IPS DF 4.7 (cell line): Measurements from ENCODE around the gene TNIK.

Experiments
- DNase-seq: peaks from one replicate; pipeline ENCODE4 v3.0.0-alpha.2; 2013; ENCODE audit warnings: low spot score; ENCODE audit errors: extremely low read depth

TNIK gene

DNA sequence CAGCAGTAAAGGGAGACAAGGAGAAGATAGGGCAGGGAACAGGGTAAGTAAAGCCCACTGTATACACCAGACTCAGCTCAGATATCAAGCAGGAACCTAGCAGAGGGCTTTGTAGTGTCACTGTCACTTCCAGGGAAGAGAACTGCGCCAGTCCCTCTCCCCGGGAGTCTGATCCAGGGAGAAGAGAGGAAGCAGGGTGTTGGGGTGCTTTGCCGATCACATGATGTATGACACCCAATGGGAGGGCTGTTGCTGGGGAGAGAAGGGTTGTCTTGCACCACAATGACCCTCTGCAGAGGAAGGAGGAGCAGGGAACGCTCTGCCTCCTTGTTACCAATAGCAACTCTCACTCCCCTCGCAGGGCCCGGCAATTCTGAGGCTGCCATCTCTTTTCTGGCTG, 286.5 kb downstream of the TNIK start:
- DNase-seq: no peak

GRCh38 chr3:171172070-171172469, 288.1 kb downstream of the TNIK start:
- DNase-seq: no peak

DNA sequence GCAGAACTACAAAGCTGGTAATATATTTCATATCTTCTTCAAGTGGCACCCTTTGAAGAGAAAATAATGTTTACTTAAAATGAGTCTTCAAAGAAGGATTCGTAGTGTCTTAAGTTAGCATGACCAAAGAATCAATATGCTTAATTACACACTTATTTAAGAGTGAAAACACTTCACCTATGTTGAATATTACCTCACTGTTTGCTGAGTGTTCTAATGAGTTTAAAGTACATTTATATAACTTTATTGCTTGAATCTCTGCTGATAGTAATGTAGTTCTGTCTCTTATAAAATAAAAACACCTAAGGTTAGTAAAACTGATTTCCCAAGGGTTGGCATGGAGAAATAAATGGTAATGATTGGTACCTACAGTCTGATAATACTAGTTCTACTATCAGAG, 290.3 kb downstream of the TNIK start:
- DNase-seq: no peak

- DNase-seq: no peak
Observed at GRCh38 chr3:171169443-171169842, 290.8 kb downstream of the TNIK start.

DNA sequence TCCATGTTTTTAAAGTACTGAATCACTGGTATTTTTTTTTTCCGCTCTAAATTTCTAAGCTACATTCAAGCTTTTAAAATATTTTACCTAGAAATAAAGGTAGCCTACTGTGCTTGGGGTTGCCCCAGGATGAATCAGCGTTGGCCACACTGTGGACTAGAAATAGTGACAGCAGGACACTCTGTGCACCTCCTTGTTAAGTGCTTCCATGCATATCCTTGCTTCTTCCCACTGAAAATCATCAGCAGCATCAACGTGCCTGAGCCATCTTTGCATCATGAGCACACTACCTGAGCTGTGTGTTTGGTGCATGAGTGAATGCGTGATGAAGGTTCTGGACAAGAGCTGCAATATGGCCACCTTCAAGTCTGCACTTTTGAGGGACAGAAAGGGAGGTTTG, 291.7 kb downstream of the TNIK start:
- no peak for DNase-seq

GRCh38 chr3:171168086-171168485, 292.1 kb downstream of the TNIK start:
- DNase-seq: no peak

DNA sequence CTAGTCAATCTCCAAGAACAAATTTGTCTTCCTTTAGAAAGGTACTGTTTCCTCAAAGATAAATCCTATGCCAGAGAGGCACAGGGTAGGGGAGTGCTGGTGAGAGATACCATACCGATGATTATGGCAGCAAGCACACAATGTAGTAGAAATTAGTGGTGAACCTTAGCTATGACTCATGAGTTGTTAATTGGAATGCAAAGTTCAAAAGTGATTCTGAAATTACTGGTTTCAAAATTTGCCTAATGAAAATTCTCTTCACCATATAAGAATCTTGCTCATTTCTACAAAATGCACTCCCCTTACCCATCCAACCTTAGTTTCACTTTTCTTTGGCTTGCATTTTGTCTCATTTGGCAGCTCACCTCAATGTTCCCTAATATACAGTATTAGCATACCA, 294.2 kb downstream of the TNIK start:
- DNase-seq: no peak

- peak; percentile 38 for DNase-seq
Observed at GRCh38 chr3:171165499-171165921, 294.7 kb downstream of the TNIK start.

- DNase-seq: no peak
Observed at GRCh38 chr3:171164067-171164465, 296.1 kb downstream of the TNIK start.

- DNase-seq: no peak
Observed at GRCh38 chr3:171163101-171164066, 296.8 kb downstream of the TNIK start.

GRCh38 chr3:171160325-171160724, 299.9 kb downstream of the TNIK start:
- DNase-seq: no peak

DNA sequence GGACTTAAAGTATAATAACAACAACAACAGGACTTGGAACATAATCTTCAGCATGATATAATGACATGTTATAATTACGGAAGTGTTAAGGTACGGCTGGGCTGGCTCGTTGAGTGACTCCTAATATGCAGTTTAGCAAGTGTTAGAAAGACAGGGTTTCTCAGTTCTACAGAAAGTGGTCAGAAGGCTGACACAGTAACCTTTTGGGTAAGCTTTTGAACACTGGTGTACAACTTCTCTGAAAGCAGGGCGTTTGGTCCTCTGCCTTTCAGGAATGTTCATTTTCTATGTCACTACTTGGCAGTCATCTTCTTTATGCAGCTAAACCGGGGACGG, 300.4 kb downstream of the TNIK start:
- no peak for DNase-seq

DNA sequence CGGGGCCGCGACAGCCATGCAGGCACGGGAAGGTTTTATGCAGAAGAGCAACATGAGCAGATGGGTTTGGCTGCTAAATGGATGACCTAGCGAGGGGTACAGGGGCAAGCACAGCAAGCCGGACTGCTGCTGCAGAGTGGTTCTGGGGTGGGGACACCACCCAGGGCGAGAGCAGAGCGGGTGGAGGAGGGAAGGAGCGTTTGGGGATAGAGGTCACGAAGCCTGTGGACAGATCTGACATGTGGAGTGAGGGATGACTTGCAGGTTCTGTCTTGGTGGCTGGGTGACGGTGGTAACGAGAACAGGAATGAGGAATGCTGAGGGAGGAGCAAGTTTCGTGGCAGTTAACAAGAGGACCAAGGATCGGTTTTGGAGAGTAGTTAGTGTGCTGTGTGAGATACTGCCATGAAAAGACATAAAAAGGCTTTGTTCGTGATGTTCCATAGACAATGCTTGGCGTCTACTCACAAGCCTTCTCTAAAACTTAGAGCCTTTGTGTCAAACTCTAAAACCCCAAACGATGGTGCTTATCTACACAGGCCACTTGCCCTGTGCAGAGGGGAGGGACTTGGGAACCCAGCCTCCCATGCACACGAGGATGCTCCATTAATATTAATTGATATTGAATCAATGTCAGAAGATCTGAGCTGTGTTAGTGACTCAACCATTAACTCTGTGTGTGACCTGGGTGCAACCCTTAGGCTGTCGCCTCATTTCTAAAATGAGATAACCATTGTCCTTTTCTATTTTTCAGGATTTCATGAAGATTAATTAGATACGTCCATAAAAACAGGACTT, 301.0 kb downstream of the TNIK start:
- DNase-seq: no peak

DNA sequence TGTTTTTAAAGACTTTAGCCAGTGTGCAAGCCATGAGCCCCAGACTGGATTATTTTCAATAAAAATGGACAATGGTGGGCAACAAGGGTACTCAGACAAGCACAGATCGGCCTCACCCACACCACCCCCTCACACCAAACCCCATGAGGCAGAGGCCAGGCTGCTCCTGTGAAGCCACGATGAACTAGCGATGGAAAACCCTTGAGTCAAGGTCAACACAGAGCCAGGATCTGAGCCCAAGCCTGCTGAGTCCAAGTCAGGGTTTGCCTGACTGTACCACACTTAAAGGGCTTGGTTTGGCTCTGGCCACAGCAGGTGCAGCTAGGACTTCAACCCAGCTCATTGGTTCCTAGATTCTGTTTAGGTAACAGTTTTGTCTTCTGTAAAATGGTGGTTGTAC, 302.2 kb downstream of the TNIK start:
- no peak for DNase-seq

DNA sequence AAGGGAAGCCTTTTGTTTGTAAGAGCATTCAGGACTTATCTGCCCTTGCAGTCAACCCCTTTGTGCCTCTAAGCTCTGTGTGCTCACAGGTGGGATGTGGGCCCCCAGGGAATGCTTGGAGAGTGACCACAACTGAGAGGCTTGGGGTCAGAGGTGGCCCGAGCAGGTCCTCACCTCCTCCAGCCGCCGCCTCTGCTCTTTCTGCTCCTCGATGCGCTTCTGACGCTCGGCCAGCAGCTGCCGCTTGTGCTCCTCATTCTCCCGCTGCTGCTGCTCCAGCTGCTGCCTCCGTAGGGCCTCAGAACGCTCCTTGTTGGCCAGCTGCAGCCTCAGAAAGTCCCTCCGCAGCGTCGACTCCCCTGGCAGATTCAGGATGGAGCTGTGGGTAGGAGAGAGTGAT, 302.9 kb downstream of the TNIK start:
- no peak for DNase-seq

DNA sequence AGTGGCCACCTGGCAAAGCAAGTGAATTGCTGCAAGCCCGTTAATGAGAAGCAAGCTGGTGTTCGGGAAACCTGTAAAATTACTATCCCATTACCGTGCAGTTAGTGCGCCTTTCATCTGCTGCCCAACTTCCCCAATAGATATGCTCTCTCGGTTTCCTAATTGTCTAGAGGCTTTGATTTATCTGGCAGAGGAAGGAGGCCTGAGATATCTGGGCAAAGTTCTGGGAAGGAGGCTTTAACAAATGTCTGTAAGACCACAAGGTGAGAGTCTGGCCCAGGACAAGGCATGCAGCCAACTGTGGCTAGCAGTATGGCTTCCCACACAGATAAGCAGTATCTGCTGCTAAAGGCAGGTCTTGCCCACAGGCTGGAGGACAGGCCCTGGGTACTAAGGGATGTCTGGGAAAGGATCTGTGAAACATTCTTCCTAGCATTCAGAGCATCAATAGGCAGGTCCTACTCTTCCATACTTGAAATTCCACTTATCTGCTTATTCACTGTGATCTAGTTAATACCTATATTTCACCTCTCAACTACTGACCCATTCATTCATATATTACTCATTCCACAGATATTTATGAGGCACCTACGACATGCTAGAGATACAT, 303.7 kb downstream of the TNIK start:
- no peak for DNase-seq

- DNase-seq: no peak
Observed at GRCh38 chr3:171155122-171155700, 305.0 kb downstream of the TNIK start.

DNA sequence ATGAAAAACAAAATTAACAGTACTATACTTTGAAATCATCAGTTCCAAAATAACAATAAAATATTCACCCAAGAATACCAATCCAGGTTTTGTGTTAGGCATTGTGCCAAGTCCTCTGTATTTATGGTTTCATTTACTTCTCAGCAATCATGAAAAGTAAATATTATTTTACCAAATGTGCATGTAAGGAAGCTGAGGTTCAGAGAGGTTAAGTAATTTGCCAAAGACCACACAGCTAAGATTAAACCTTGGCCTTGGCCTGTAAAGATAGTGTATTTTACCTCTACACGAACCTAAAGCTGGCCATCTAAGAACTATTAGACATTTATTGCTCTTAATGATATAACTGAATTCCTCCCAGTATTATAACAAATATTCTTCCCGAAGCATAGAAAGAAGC, 309.3 kb downstream of the TNIK start:
- DNase-seq: no peak

DNA sequence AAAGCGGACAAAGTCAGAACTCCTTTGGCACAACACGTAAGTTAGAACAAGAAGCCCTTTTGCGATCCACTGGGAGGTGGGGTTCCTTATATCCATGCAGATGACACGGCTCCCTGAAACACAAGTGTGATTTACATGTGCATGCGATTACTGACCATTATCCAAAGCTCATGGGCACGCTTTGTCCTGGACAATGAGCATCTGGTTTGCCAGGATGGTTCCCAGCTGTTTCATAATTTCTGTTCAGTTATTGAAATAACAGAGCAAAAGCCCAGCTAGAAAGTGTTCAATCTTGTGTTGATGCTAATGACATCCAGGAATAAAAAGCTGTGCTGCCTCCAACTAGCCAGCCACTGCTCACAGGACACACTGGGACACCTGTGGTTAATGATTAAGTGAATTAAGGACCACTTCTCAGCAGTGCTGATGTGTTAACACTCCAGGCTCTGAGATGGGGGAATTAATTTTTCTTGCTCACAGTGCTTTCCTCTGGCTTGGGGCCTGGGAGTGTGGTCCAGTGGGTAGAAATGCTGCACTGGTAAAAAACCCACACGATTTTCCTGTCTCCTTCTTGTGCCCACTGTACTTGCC, 310.6 kb downstream of the TNIK start:
- DNase-seq: no peak

- DNase-seq: no peak
Observed at GRCh38 chr3:171145798-171146197, 314.4 kb downstream of the TNIK start.

DNA sequence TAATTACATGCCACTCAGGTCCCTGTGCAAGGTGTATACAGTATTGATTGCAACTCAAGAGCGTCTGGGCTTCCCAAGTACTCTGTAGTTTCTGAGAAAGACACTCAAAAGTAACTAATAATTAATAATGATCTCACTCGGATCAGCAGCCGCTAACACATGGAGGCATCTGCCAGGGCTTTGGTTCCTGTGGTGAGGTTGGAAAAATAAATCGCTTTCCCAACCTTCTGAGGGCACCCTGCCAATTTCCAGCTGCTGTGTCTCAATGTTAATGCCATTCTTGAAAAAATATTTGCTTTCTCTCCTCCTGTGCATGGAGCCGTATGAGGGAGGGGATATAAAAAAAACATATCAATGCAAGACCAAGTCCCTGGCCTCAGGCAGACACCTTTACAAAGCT, 317.2 kb downstream of the TNIK start:
- DNase-seq: no peak
